Liver (tissue), 9 donors: ENCODE results near the gene TMEM263. TPM values are rescaled to one million over a fixed set of nuclear protein-coding genes. Genes with fewer than 3 reads are reported as not detected.

Source experiments
- DNase-seq: peaks from one replicate; pipeline ENCODE4 v3.0.0-alpha.2; 2017; ENCODE audit warnings: low spot score
- H3K27ac ChIP-seq, 2 donors: one replicate each; pipeline ENCODE4 v1.7.0; 2013; ENCODE audit warnings: inconsistent platforms in 2 of 2, low read length in 2 of 2, control low read depth in 1 of 2, low read depth in 1 of 2, mild to moderate bottlenecking in 1 of 2
- H3K27me3 ChIP-seq, 4 donors: one replicate each; pipeline versions ENCODE4 v1.6.1 to v1.7.0; 2013; ENCODE audit warnings: low read length in 3 of 4, inconsistent platforms in 1 of 4, mild to moderate bottlenecking in 1 of 4, moderate library complexity in 1 of 4; ENCODE audit not compliant: control insufficient read depth in 4 of 4, insufficient read depth in 4 of 4
- H3K36me3 ChIP-seq, 4 donors: one replicate each; pipeline versions ENCODE4 v1.6.1 to v1.7.0; 2013; ENCODE audit warnings: low read length in 3 of 4, mild to moderate bottlenecking in 3 of 4, low read depth in 1 of 4, moderate library complexity in 1 of 4; ENCODE audit not compliant: control insufficient read depth in 4 of 4, insufficient read depth in 3 of 4
- H3K4me1 ChIP-seq, 4 donors: one replicate each; pipeline versions ENCODE4 v1.6.1 to v1.7.0; 2013; ENCODE audit warnings: low read length in 3 of 4, mild to moderate bottlenecking in 3 of 4, moderate library complexity in 1 of 4; ENCODE audit not compliant: control insufficient read depth in 4 of 4, insufficient read depth in 4 of 4
- H3K4me3 ChIP-seq, 3 donors: one replicate each; pipeline versions ENCODE4 v1.6.1 to v1.7.0; 2013; ENCODE audit warnings: low read length in 3 of 3, control low read depth in 1 of 3, low read depth in 1 of 3, mild to moderate bottlenecking in 1 of 3
- H3K9ac ChIP-seq, 2 donors: one replicate each; pipeline ENCODE4 v1.7.0; 2013; ENCODE audit warnings: low read length in 2 of 2, mild to moderate bottlenecking in 2 of 2, moderate library complexity in 2 of 2, control low read depth in 1 of 2, low read depth in 1 of 2
- H3K9me3 ChIP-seq, 4 donors: one replicate each; pipeline versions ENCODE4 v1.6.1 to v1.7.0; 2013; ENCODE audit warnings: low read length in 3 of 4; ENCODE audit not compliant: control insufficient read depth in 4 of 4
- EGR1 ChIP-seq, 2 donors: IDR thresholded peaks; 2 replicates each; pipeline ENCODE4 v1.6.1; 2016 to 2018; ENCODE audit warnings: antibody characterized with exemption in 2 of 2, low read depth in 2 of 2
- FOXA1 ChIP-seq: IDR thresholded peaks from 2 replicates; pipeline ENCODE4 v1.6.1; 2016; ENCODE audit warnings: antibody characterized with exemption
- GABPA ChIP-seq, 2 donors: IDR thresholded peaks in 1 of 2; conservative IDR thresholded peaks in 1 of 2; 2 replicates each; pipeline ENCODE4 v1.6.1; 2016; ENCODE audit warnings: antibody characterized with exemption in 2 of 2, mild to moderate bottlenecking in 1 of 2, moderate library complexity in 1 of 2
- HNF4A ChIP-seq, 2 donors: conservative IDR thresholded peaks; 2 replicates each; pipeline ENCODE4 v1.6.1; 2016; ENCODE audit warnings: antibody characterized with exemption in 2 of 2, mild to moderate bottlenecking in 2 of 2
- HNF4G ChIP-seq: IDR thresholded peaks from 2 replicates; pipeline ENCODE4 v1.6.1; 2016; ENCODE audit warnings: antibody characterized with exemption
- JUND ChIP-seq, 2 donors: IDR thresholded peaks; 2 replicates each; pipeline ENCODE4 v1.6.1; 2016; ENCODE audit warnings: antibody characterized with exemption in 2 of 2
- NR2F2 ChIP-seq: IDR thresholded peaks from 2 replicates; pipeline ENCODE4 v1.6.1; 2016; ENCODE audit warnings: antibody characterized with exemption
- RAD21 ChIP-seq, 2 donors: IDR thresholded peaks; 2 replicates each; pipeline ENCODE4 v1.6.1; 2016; ENCODE audit warnings: antibody characterized with exemption in 2 of 2, mild to moderate bottlenecking in 2 of 2
- RXRA ChIP-seq, 2 donors: IDR thresholded peaks; 2 replicates each; pipeline ENCODE4 v1.6.1; 2017 to 2018; ENCODE audit warnings: antibody characterized with exemption in 2 of 2, mild to moderate bottlenecking in 1 of 2
- SP1 ChIP-seq: IDR thresholded peaks from 2 replicates; pipeline ENCODE4 v1.6.1; 2018; ENCODE audit warnings: antibody characterized with exemption, mild to moderate bottlenecking
- YY1 ChIP-seq: IDR thresholded peaks from 2 replicates; pipeline ENCODE4 v1.6.1; 2016; ENCODE audit warnings: antibody characterized with exemption, mild to moderate bottlenecking
- WGBS: extraction: QIAGEN DNeasy Blood & Tissue Kit; methylation state at CpG from one replicate; pipeline ENCODE4 v1.1.7; 2013; 5-methylcytosine and 5-hydroxymethylcytosine counted together
- polyA plus RNA-seq, 2 donors: library from polyadenylated mRNA; stranded (reverse) in 1 of 2; unstranded in 1 of 2; fragments of 200-250 nt in 1 of 2; fragments of >200 nt in 1 of 2; fragmentation: Nextera tagmentation in 1 of 2; extraction: Ambion mirVana in 1 of 2; gene quantifications; one replicate each; pipeline versions ENCODE4 v1.2.1 to v1.2.3, GENCODE V29; 2013 to 2015
- total RNA-seq, 2 donors: library from RNA; depleted of rRNA; stranded (reverse); fragments of >200 nt; gene quantifications; one replicate each; pipeline ENCODE4 v1.2.3, GENCODE V29; 2014
- TF ChIP-seq, protein P1 (sequence below): fragments of 150-350 bp; IDR thresholded peaks from 2 replicates; pipeline ENCODE4 v1.5.1; 2017; ENCODE audit warnings: improper control_type of control experiment, low read depth, low read length; ENCODE audit not compliant: missing input control
- TF ChIP-seq, protein P2 (sequence below): IDR thresholded peaks from 2 replicates; pipeline ENCODE4 v1.6.1; 2016; ENCODE audit warnings: antibody characterized with exemption
- TF ChIP-seq, protein P3 (sequence below): IDR thresholded peaks from 2 replicates; pipeline ENCODE4 v1.6.1; 2016; ENCODE audit warnings: antibody characterized with exemption
- TF ChIP-seq, protein P4 (sequence below): IDR thresholded peaks from 2 replicates; pipeline ENCODE4 v1.6.1; 2016; ENCODE audit warnings: antibody characterized with exemption, mild to moderate bottlenecking
- TF ChIP-seq, protein P5 (sequence below): IDR thresholded peaks from 2 replicates; pipeline ENCODE4 v1.6.1; 2016; ENCODE audit warnings: antibody characterized with exemption
- donor health status: healthy.
- donor health status: healthy.
- donor health status: healthy.
- donor health status: healthy.
- donor health status: healthy.

Gene TMEM263
- total and polyA plus RNA-seq, 4 donors = 21.4 to 38.0 (median 21.9) TPM

- TF ChIP-seq HNF4A (conservative IDR thresholded peaks at IDR 0.05) (peak in 1 of 2 donors; percentile 7), RAD21 (IDR thresholded peaks at IDR 0.05) (no peak), RXRA (IDR thresholded peaks at IDR 0.05) (no peak), NR2F2 (no peak), GABPA (IDR thresholded peaks at IDR 0.05 in 1 of 2, conservative IDR thresholded peaks at IDR 0.05 in 1 of 2) (no peak), HNF4G (no peak), SP1 (no peak)
- TF ChIP-seq, protein P1, sequence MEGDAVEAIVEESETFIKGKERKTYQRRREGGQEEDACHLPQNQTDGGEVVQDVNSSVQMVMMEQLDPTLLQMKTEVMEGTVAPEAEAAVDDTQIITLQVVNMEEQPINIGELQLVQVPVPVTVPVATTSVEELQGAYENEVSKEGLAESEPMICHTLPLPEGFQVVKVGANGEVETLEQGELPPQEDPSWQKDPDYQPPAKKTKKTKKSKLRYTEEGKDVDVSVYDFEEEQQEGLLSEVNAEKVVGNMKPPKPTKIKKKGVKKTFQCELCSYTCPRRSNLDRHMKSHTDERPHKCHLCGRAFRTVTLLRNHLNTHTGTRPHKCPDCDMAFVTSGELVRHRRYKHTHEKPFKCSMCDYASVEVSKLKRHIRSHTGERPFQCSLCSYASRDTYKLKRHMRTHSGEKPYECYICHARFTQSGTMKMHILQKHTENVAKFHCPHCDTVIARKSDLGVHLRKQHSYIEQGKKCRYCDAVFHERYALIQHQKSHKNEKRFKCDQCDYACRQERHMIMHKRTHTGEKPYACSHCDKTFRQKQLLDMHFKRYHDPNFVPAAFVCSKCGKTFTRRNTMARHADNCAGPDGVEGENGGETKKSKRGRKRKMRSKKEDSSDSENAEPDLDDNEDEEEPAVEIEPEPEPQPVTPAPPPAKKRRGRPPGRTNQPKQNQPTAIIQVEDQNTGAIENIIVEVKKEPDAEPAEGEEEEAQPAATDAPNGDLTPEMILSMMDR = no peak
- TF ChIP-seq, protein P2, sequence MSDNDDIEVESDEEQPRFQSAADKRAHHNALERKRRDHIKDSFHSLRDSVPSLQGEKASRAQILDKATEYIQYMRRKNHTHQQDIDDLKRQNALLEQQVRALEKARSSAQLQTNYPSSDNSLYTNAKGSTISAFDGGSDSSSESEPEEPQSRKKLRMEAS = peak; percentile 17
- TF ChIP-seq, protein P3, sequence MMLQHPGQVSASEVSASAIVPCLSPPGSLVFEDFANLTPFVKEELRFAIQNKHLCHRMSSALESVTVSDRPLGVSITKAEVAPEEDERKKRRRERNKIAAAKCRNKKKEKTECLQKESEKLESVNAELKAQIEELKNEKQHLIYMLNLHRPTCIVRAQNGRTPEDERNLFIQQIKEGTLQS = no peak
- peak overlapping the region; percentile 22 to 98 (median 38) for H3K4me3 ChIP-seq
- H3K9me3 ChIP-seq = no peaks in the 10 kb centered on the region
- H3K36me3 ChIP-seq = no peaks in the 10 kb centered on the region
- DNase-seq = peak; percentile 41
- peaks cover 3 to 10% (median 7%) of the 10 kb centered on the region in 4 donors for H3K4me1 ChIP-seq
- peak overlapping the region; percentile 93 to 95 for H3K27ac ChIP-seq
- H3K27me3 ChIP-seq = no peaks in the 10 kb centered on the region
- peak overlapping the region; percentile 63 to 79 for H3K9ac ChIP-seq
- 42% methylated on average over 36 of the region's 36 CpGs for WGBS
These were observed 988 bp upstream of the TMEM263 start for GRCh38 chr12:106954462-106955376.

- Histone ChIP-seq H3K36me3 (no peaks in the 10 kb centered on the region), H3K9ac (peak overlapping the region; percentile 31 to 77), H3K9me3 (no peaks in the 10 kb centered on the region), H3K4me1 (peaks cover 6 to 10% (median 7%) of the 10 kb centered on the region in 4 donors), H3K4me3 (peak overlapping the region; percentile 81 to 98 (median 90)), H3K27me3 (no peaks in the 10 kb centered on the region), H3K27ac (peak overlapping the region; percentile 93 to 95)
- TF ChIP-seq, protein P3 = no peak
- TF ChIP-seq, protein P4, sequence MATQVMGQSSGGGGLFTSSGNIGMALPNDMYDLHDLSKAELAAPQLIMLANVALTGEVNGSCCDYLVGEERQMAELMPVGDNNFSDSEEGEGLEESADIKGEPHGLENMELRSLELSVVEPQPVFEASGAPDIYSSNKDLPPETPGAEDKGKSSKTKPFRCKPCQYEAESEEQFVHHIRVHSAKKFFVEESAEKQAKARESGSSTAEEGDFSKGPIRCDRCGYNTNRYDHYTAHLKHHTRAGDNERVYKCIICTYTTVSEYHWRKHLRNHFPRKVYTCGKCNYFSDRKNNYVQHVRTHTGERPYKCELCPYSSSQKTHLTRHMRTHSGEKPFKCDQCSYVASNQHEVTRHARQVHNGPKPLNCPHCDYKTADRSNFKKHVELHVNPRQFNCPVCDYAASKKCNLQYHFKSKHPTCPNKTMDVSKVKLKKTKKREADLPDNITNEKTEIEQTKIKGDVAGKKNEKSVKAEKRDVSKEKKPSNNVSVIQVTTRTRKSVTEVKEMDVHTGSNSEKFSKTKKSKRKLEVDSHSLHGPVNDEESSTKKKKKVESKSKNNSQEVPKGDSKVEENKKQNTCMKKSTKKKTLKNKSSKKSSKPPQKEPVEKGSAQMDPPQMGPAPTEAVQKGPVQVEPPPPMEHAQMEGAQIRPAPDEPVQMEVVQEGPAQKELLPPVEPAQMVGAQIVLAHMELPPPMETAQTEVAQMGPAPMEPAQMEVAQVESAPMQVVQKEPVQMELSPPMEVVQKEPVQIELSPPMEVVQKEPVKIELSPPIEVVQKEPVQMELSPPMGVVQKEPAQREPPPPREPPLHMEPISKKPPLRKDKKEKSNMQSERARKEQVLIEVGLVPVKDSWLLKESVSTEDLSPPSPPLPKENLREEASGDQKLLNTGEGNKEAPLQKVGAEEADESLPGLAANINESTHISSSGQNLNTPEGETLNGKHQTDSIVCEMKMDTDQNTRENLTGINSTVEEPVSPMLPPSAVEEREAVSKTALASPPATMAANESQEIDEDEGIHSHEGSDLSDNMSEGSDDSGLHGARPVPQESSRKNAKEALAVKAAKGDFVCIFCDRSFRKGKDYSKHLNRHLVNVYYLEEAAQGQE = no peak
- no peak for TF ChIP-seq YY1
- no peak for TF ChIP-seq RXRA (IDR thresholded peaks at IDR 0.05)
- no peak for TF ChIP-seq EGR1 (IDR thresholded peaks at IDR 0.05; ENCODE audit: low read depth in 2 of 2)
- no peak for TF ChIP-seq FOXA1
- TF ChIP-seq, protein P5, sequence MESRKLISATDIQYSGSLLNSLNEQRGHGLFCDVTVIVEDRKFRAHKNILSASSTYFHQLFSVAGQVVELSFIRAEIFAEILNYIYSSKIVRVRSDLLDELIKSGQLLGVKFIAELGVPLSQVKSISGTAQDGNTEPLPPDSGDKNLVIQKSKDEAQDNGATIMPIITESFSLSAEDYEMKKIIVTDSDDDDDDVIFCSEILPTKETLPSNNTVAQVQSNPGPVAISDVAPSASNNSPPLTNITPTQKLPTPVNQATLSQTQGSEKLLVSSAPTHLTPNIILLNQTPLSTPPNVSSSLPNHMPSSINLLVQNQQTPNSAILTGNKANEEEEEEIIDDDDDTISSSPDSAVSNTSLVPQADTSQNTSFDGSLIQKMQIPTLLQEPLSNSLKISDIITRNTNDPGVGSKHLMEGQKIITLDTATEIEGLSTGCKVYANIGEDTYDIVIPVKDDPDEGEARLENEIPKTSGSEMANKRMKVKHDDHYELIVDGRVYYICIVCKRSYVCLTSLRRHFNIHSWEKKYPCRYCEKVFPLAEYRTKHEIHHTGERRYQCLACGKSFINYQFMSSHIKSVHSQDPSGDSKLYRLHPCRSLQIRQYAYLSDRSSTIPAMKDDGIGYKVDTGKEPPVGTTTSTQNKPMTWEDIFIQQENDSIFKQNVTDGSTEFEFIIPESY = no peak
- no peak for TF ChIP-seq NR2F2
- no peak for TF ChIP-seq JUND (IDR thresholded peaks at IDR 0.05)
- under 1% methylated on average over 34 of the region's 34 CpGs for WGBS
- DNase-seq = peak; percentile 53
These were observed 406 bp downstream of the TMEM263 start for GRCh38 chr12:106956048-106956578.
